ENCODE measurements around the gene KRTAP9-1. TPM values are rescaled to one million over a fixed set of nuclear protein-coding genes. Genes with fewer than 3 reads are reported as not detected.

The KRTAP9-1 gene
- total RNA-seq, 1 experiment from 2014 or later = not detected

GRCh38 chr17:41178843-41179616 lies 10.7 kb upstream of the KRTAP9-1 start:
- no peak for TF ChIP-seq CTCF (IDR thresholded peaks at IDR 0.05; ENCODE audit: insufficient read depth in 1 of 2, low read depth in 1 of 2, low read length in 1 of 2, severe bottlenecking in 1 of 2, unreplicated experiment in 1 of 2)
- Histone ChIP-seq H3K4me3 (ENCODE audit: low read depth, low read length) (no peak overlapping the region), H3K27me3 (replicated peaks; ENCODE audit: control insufficient read depth, insufficient read depth, low read length) (no peaks in the 10 kb centered on the region), H3K9me3 (no peaks in the 10 kb centered on the region), H3K36me3 (ENCODE audit: control insufficient read depth, insufficient read depth, low read length) (no peaks in the 10 kb centered on the region), H3K4me1 (peaks cover 15% of the 10 kb centered on the region)
- no TSS peak for BruUV-seq (replicated peaks)
- Mint-ChIP-seq H3K36me3 (ENCODE audit: insufficient read depth, unreplicated experiment) (no peaks in the 10 kb centered on the region), H3K27me3 (ENCODE audit: insufficient read depth, unreplicated experiment) (no peaks in the 10 kb centered on the region), H3K4me3 (ENCODE audit: unreplicated experiment) (no peak overlapping the region), H3K27ac (ENCODE audit: unreplicated experiment) (no peak overlapping the region), H3K9me3 (ENCODE audit: unreplicated experiment) (no peaks in the 10 kb centered on the region), H3K4me1 (ENCODE audit: low read depth, unreplicated experiment) (peaks cover 13% of the 10 kb centered on the region)
- POLR2A ChIA-PET = interaction anchor here (0.6 kb wide), 1 partner anchor 349 kb away, joined by 7 read pairs; the partner anchor contains the start of gene KRT19
- intact Hi-C loops (cut with micrococcal nuclease; ENCODE audit: unreplicated experiment) = no loop called here
- no peak for DNase-seq
- CTCF ChIA-PET = no interaction called here

GRCh38 chr17:41184480-41184961 lies 5.2 kb upstream of the KRTAP9-1 start, which contains the start of gene KRTAP4-1:
Gene KRTAP4-1, minus strand, starts transcription at chr17:41184911. Its CDS starts 57 bp downstream, at chr17:41184854.
- Mint-ChIP-seq H3K4me3 (ENCODE audit: unreplicated experiment) (no peak within 1 kb of the TSS), H3K27me3 (ENCODE audit: insufficient read depth, unreplicated experiment) (no peaks in the 10 kb centered on the region), H3K4me1 (ENCODE audit: low read depth, unreplicated experiment) (peaks cover 24% of the 10 kb centered on the region), H3K36me3 (ENCODE audit: insufficient read depth, unreplicated experiment) (no peaks in the 10 kb centered on the region), H3K27ac (ENCODE audit: unreplicated experiment) (no peak within 1 kb of the TSS), H3K9me3 (ENCODE audit: unreplicated experiment) (no peaks in the 10 kb centered on the region)
- intact Hi-C loops (cut with micrococcal nuclease; ENCODE audit: unreplicated experiment) = no loop called here
- POLR2A ChIA-PET = interaction anchor here (0.6 kb wide), 1 partner anchor 126 kb away, joined by 5 read pairs; no protein-coding TSS in a partner anchor
- BruUV-seq (replicated peaks) = no TSS peak
- Histone ChIP-seq H3K36me3 (ENCODE audit: control insufficient read depth, insufficient read depth, low read length) (no peaks in the 10 kb centered on the region), H3K27me3 (replicated peaks; ENCODE audit: control insufficient read depth, insufficient read depth, low read length) (no peaks in the 10 kb centered on the region), H3K4me1 (peaks cover 15% of the 10 kb centered on the region), H3K4me3 (ENCODE audit: low read depth, low read length) (no peak within 1 kb of the TSS), H3K9me3 (no peaks in the 10 kb centered on the region)
- CTCF ChIA-PET = no interaction called here
- no peak for DNase-seq
- TF ChIP-seq CTCF (IDR thresholded peaks at IDR 0.05; ENCODE audit: insufficient read depth in 1 of 2, low read depth in 1 of 2, low read length in 1 of 2, severe bottlenecking in 1 of 2, unreplicated experiment in 1 of 2) = no peak

- ChIA-PET CTCF (no interaction called here), POLR2A (interaction anchor here (0.6 kb wide), 1 partner anchor 126 kb away, joined by 5 read pairs; no protein-coding TSS in a partner anchor)
- Mint-ChIP-seq H3K27ac (ENCODE audit: unreplicated experiment) (no peak overlapping the region), H3K9me3 (ENCODE audit: unreplicated experiment) (no peaks in the 10 kb centered on the region), H3K27me3 (ENCODE audit: insufficient read depth, unreplicated experiment) (no peaks in the 10 kb centered on the region), H3K4me3 (ENCODE audit: unreplicated experiment) (no peak overlapping the region), H3K4me1 (ENCODE audit: low read depth, unreplicated experiment) (peaks cover 24% of the 10 kb centered on the region), H3K36me3 (ENCODE audit: insufficient read depth, unreplicated experiment) (no peaks in the 10 kb centered on the region)
- H3K9me3 ChIP-seq = no peaks in the 10 kb centered on the region
- peaks cover 15% of the 10 kb centered on the region for H3K4me1 ChIP-seq
- H3K4me3 ChIP-seq (ENCODE audit: low read depth, low read length) = no peak overlapping the region
- intact Hi-C loops (cut with micrococcal nuclease; ENCODE audit: unreplicated experiment) = no loop called here
- TF ChIP-seq CTCF (IDR thresholded peaks at IDR 0.05; ENCODE audit: insufficient read depth in 1 of 2, low read depth in 1 of 2, low read length in 1 of 2, severe bottlenecking in 1 of 2, unreplicated experiment in 1 of 2) = no peak
- no peak for DNase-seq
- BruUV-seq (replicated peaks) = no TSS peak
- H3K27me3 ChIP-seq (replicated peaks; ENCODE audit: control insufficient read depth, insufficient read depth, low read length) = no peaks in the 10 kb centered on the region
- H3K36me3 ChIP-seq (ENCODE audit: control insufficient read depth, insufficient read depth, low read length) = no peaks in the 10 kb centered on the region
These were observed 4.7 kb upstream of the KRTAP9-1 start for GRCh38 chr17:41185001-41185400.
